ENCODE results near the gene ZNF12. TPM values are rescaled to one million over a fixed set of nuclear protein-coding genes. Genes with fewer than 3 reads are reported as not detected.
A peak's percentile ranks its signal among the peaks of the same experiment; 100 is the strongest.

ZNF12 gene
- total RNA-seq, 6 experiments from 2014 or later, result 12.7 to 15.1 (median 13.9) TPM

- H3K36me3 Mint-ChIP-seq (ENCODE audit: low read depth), result peaks cover 18% of the 10 kb centered on the region
Observed at GRCh38 chr7:6641305-6642035, 65.3 kb downstream of the ZNF12 start.

GRCh38 chr7:6640246-6640721 is 66.5 kb downstream of the ZNF12 start:
- H3K36me3 Mint-ChIP-seq (ENCODE audit: low read depth), result peaks cover 18% of the 10 kb centered on the region
- no peak overlapping the region for H3K4me3 Mint-ChIP-seq
- H3K4me1 Mint-ChIP-seq (ENCODE audit: low read depth), result peaks cover 22% of the 10 kb centered on the region
- H3K27me3 Mint-ChIP-seq (ENCODE audit: insufficient read depth), result no peaks in the 10 kb centered on the region
- no peaks in the 10 kb centered on the region for H3K9me3 Mint-ChIP-seq
- DNase-seq, result no peak
- H3K27ac Mint-ChIP-seq, result no peak overlapping the region
- TF ChIP-seq, protein P1, sequence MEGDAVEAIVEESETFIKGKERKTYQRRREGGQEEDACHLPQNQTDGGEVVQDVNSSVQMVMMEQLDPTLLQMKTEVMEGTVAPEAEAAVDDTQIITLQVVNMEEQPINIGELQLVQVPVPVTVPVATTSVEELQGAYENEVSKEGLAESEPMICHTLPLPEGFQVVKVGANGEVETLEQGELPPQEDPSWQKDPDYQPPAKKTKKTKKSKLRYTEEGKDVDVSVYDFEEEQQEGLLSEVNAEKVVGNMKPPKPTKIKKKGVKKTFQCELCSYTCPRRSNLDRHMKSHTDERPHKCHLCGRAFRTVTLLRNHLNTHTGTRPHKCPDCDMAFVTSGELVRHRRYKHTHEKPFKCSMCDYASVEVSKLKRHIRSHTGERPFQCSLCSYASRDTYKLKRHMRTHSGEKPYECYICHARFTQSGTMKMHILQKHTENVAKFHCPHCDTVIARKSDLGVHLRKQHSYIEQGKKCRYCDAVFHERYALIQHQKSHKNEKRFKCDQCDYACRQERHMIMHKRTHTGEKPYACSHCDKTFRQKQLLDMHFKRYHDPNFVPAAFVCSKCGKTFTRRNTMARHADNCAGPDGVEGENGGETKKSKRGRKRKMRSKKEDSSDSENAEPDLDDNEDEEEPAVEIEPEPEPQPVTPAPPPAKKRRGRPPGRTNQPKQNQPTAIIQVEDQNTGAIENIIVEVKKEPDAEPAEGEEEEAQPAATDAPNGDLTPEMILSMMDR (IDR thresholded peaks at IDR 0.05), result no peak

More at GRCh38 chr7:6641305-6642035, 65.3 kb downstream of the ZNF12 start:
- no peak overlapping the region for H3K4me3 Mint-ChIP-seq
- no peaks in the 10 kb centered on the region for H3K9me3 Mint-ChIP-seq
- no peaks in the 10 kb centered on the region for H3K27me3 Mint-ChIP-seq (ENCODE audit: insufficient read depth)
- TF ChIP-seq, protein P1 (IDR thresholded peaks at IDR 0.05), result no peak
- no peak overlapping the region for H3K27ac Mint-ChIP-seq
- no peak for DNase-seq
- H3K4me1 Mint-ChIP-seq (ENCODE audit: low read depth), result peaks cover 22% of the 10 kb centered on the region

DNA sequence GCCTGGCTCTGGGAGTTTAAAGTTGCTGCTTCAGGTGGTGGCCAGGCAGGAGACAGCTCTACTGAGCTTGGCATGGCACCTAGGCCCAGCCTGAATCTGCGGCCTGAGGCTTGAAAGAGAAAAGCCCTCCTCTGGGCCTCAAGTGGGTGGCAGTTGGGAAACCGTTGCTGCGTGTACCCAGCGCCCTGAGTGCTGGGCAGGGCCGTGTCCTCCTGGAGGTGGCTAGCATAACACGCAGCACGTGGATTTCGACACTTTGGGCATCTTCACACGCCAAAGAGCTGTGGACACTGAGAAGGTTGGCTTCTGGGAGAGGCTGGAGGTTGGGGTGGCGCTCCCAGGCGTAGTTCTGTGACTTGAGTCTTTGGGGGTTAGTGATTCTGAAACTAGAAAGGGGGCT is 67.1 kb downstream of the ZNF12 start:
- Mint-ChIP-seq H3K27ac (no peak overlapping the region), H3K4me3 (no peak overlapping the region), H3K27me3 (ENCODE audit: insufficient read depth) (no peaks in the 10 kb centered on the region), H3K4me1 (ENCODE audit: low read depth) (peaks cover 22% of the 10 kb centered on the region), H3K36me3 (ENCODE audit: low read depth) (peaks cover 18% of the 10 kb centered on the region), H3K9me3 (no peaks in the 10 kb centered on the region)
- no peak for DNase-seq
- TF ChIP-seq, protein P1 (IDR thresholded peaks at IDR 0.05), result no peak

DNA sequence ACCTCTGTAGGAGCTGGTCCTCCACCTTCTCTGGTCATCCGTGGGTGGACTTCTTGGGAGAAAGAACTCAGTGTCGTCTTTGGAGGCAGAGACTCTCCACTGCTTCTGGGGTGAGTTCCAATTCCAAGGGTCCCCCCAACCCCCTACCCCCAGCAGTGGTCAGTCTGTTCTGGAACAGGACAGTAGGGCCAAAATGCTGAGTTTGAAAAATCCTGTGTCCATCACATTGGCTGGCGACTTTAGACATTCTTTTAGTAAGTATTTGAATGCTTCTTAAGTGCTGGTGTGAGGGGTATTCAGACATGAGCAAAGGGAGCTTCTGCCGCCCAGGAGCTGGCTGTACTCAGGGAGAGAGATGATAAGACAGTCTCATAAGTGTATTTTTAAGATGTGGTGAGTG is 67.7 kb downstream of the ZNF12 start:
- no peak for DNase-seq
- H3K4me3 Mint-ChIP-seq, result peak overlapping the region; percentile 89
- TF ChIP-seq, protein P1 (IDR thresholded peaks at IDR 0.05), result no peak
- H3K27me3 Mint-ChIP-seq (ENCODE audit: insufficient read depth), result no peaks in the 10 kb centered on the region
- peaks cover 22% of the 10 kb centered on the region for H3K4me1 Mint-ChIP-seq (ENCODE audit: low read depth)
- peaks cover 18% of the 10 kb centered on the region for H3K36me3 Mint-ChIP-seq (ENCODE audit: low read depth)
- H3K27ac Mint-ChIP-seq, result peak overlapping the region; percentile 19; the same call in 1 of the 2 replicates
- no peaks in the 10 kb centered on the region for H3K9me3 Mint-ChIP-seq

Other genes with a start within 250 kb of the ZNF12 start
- 100 to 1,000 TPM; 367 to 473 (median 416) TPM for gene KDELR2, start 222.8 kb downstream of the ZNF12 start, total RNA-seq (2021; fragmentation: NEBNext Ultra II Directional; extraction: Animal tissue kit (Norgen Biotek cat#: 25700))
- not detected for gene GRID2IP, start 155.5 kb downstream of the ZNF12 start, total RNA-seq (2021; fragmentation: NEBNext Ultra II Directional; extraction: Animal tissue kit (Norgen Biotek cat#: 25700))
- 10 to 100 TPM; 18.4 to 27.7 (median 25.2) TPM for gene ZDHHC4, start 129.5 kb downstream of the ZNF12 start, total RNA-seq (2021; fragmentation: NEBNext Ultra II Directional; extraction: Animal tissue kit (Norgen Biotek cat#: 25700))
- 10 to 100 TPM; 14.9 to 17.9 (median 17.4) TPM for gene INTS15, start 116.9 kb downstream of the ZNF12 start, total RNA-seq (2021; fragmentation: NEBNext Ultra II Directional; extraction: Animal tissue kit (Norgen Biotek cat#: 25700))
- under 1 TPM in 3 of 6 experiments, not detected in 3; 0.05 to 0.07 (median 0.06) TPM for gene ZNF853, start 91.3 kb downstream of the ZNF12 start, total RNA-seq (2021; fragmentation: NEBNext Ultra II Directional; extraction: Animal tissue kit (Norgen Biotek cat#: 25700))
- gene ZNF316, start 69.6 kb downstream of the ZNF12 start, total RNA-seq (2021; fragmentation: NEBNext Ultra II Directional; extraction: Animal tissue kit (Norgen Biotek cat#: 25700)), result 10 to 100 TPM; 13.4 to 17.0 (median 15.0) TPM
- not detected for gene RSPH10B2, start 47.2 kb upstream of the ZNF12 start, total RNA-seq (2021; fragmentation: NEBNext Ultra II Directional; extraction: Animal tissue kit (Norgen Biotek cat#: 25700))
- 10 to 100 TPM; 30.6 to 40.7 (median 37.7) TPM for gene CCZ1B, start 119.3 kb upstream of the ZNF12 start, total RNA-seq (2021; fragmentation: NEBNext Ultra II Directional; extraction: Animal tissue kit (Norgen Biotek cat#: 25700))